ENCODE results near the gene DMXL2.

DNA sequence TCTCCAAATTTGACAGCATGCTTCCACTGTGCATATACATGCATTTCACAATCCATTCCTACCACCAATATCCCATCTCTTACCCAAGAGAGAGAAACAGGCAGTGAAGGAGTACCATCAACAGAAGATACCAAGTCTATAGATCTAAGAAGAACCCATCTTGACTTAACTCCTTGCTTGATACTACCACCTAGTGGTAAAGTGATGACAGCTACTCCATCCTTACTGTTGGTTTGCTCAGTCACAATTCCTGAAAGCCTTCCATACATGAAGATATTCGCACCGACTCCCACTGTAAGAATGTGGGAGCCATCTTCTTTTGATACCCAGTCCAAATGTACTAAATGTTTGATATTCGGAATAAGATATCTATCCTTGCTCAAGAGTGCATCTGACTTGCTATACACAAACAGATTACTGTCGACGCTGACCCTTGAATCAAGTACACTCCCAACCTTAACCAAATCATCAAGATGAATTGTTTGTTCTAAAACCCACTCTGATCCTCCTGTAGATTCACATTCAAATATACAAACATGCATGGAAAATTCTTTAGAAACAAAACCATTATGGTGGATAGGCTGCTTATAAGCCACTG, 123.1 kb downstream of the DMXL2 start:
- TF ChIP-seq, protein P1, sequence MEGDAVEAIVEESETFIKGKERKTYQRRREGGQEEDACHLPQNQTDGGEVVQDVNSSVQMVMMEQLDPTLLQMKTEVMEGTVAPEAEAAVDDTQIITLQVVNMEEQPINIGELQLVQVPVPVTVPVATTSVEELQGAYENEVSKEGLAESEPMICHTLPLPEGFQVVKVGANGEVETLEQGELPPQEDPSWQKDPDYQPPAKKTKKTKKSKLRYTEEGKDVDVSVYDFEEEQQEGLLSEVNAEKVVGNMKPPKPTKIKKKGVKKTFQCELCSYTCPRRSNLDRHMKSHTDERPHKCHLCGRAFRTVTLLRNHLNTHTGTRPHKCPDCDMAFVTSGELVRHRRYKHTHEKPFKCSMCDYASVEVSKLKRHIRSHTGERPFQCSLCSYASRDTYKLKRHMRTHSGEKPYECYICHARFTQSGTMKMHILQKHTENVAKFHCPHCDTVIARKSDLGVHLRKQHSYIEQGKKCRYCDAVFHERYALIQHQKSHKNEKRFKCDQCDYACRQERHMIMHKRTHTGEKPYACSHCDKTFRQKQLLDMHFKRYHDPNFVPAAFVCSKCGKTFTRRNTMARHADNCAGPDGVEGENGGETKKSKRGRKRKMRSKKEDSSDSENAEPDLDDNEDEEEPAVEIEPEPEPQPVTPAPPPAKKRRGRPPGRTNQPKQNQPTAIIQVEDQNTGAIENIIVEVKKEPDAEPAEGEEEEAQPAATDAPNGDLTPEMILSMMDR (IDR thresholded peaks at IDR 0.05), result peak in 1 of 4 experiments; percentile 15
- TF ChIP-seq POLR2A (IDR thresholded peaks at IDR 0.05), result no peak
